Suprapubic skin (tissue), 3 donors: Measurements from ENCODE around the gene SEMA5A.

Source experiments
- EP300 ChIP-seq: sonication (generic); formaldehyde crosslinking; IDR thresholded peaks from one replicate; pipeline ENCODE4 v1.6.1; 2017; ENCODE audit warnings: antibody characterized with exemption
- POLR2A ChIP-seq, 2 donors: fragments of 450-650 bp; IDR thresholded peaks; one replicate each; pipeline ENCODE4 v1.6.1; 2017; ENCODE audit warnings: antibody characterized with exemption in 2 of 2, mild to moderate bottlenecking in 2 of 2, moderate library complexity in 2 of 2
- TF ChIP-seq, protein P1 (sequence below), 2 donors: fragments of 200-600 bp in 1 of 2; fragments of 450-650 bp in 1 of 2; sonication (generic) in 1 of 2; IDR thresholded peaks; one replicate each; pipeline ENCODE4 v1.5.1; 2016 to 2019; ENCODE audit warnings: antibody characterized with exemption in 2 of 2, mild to moderate bottlenecking in 1 of 2, moderate library complexity in 1 of 2

DNA sequence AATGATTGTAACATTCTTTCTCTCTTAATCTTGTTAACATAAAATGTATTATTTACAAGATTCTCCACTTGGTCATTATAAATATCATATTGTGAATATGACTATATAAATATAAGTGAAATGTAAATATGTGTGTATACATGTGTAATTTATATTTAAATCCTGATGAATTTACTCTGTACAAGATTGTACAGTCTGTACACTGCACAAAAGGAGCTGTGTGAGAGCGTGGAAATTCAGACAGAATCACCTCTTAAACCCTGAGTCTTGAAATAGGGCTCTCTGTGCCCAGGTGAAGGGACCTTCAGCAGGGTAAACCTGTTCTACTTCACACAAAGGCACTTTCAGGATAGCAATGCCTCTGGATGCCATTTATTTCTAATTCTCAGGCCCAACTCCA, 456.0 kb downstream of the SEMA5A start:
- TF ChIP-seq, protein P1, sequence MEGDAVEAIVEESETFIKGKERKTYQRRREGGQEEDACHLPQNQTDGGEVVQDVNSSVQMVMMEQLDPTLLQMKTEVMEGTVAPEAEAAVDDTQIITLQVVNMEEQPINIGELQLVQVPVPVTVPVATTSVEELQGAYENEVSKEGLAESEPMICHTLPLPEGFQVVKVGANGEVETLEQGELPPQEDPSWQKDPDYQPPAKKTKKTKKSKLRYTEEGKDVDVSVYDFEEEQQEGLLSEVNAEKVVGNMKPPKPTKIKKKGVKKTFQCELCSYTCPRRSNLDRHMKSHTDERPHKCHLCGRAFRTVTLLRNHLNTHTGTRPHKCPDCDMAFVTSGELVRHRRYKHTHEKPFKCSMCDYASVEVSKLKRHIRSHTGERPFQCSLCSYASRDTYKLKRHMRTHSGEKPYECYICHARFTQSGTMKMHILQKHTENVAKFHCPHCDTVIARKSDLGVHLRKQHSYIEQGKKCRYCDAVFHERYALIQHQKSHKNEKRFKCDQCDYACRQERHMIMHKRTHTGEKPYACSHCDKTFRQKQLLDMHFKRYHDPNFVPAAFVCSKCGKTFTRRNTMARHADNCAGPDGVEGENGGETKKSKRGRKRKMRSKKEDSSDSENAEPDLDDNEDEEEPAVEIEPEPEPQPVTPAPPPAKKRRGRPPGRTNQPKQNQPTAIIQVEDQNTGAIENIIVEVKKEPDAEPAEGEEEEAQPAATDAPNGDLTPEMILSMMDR (IDR thresholded peaks at IDR 0.05), result no peak
- TF ChIP-seq EP300 (no peak), POLR2A (IDR thresholded peaks at IDR 0.05) (no peak)
